SW 1271 (cell line): ENCODE data around the gene MTCH2.

ENCODE experiments used
- DNase-seq, 2 experiments: peaks; one replicate each; lab custom pipeline; 2025; lab: John Stamatoyannopoulos, UW

Gene MTCH2

DNA sequence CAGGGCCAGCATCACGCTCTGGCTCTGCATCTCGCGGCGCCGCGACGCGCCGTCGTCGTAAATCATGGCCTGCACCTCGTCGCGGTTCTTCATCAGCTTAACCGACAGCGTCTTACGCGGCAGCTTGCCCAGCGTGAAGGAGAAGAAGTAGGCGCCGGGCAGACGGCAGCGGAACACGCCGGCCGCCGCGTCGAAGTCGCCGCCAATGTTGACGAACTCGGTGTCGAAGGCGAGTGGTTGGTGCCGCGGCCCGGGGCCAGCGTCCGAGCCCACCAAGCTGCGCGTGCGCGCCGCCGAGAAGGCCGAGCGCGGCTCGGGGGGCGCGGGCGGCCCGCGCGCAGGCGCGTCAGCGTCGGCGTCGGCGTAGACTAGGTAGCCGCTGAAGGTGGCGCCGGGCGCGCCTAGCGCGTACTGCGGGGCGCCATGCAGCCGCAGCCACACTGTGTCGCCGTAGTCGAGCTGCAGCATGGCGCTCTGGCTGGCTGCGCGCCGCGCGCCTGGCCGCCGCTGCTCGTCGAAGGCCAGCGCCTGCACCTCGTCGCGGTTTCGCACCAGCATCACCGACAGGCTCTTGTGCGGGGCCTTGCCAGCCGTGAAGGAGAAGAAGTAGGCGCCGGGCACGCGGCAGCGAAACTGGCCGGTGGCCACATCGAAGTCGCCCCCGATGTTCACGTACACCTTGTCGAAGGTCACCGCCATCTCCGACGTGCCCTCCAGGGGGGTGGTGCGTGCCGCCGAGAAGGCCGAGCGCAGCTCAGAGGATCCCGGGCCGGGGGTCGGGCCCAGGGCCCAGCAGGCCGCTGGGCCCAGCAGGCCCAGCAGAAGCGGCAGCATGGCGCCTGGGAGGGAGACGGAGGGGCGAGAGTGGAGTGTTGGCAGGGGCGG, 52.1 kb downstream of the MTCH2 start:
- no peak for DNase-seq

GRCh38 chr11:47589584-47589976, 52.8 kb downstream of the MTCH2 start:
- DNase-seq = no peak

DNA sequence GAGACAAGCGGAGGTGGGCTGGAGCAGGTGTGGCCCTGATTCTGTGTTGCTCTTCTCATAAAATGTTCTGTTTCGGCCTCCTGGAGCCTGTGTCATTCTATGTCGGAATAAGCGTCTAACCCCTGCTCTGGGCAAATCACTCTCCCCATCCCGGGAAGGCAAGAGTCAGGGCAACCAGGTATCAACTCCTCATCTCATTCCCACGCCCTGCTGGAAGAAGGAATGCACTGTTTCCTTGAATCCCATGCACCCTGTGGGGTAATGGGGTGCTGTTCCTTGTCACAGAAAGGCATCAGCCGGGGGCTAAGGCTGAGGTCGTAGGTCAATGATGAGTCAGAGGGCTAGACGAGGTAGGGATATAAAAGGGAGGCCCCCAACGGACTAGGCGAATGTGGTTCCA, 53.2 kb downstream of the MTCH2 start:
- no peak for DNase-seq

DNA sequence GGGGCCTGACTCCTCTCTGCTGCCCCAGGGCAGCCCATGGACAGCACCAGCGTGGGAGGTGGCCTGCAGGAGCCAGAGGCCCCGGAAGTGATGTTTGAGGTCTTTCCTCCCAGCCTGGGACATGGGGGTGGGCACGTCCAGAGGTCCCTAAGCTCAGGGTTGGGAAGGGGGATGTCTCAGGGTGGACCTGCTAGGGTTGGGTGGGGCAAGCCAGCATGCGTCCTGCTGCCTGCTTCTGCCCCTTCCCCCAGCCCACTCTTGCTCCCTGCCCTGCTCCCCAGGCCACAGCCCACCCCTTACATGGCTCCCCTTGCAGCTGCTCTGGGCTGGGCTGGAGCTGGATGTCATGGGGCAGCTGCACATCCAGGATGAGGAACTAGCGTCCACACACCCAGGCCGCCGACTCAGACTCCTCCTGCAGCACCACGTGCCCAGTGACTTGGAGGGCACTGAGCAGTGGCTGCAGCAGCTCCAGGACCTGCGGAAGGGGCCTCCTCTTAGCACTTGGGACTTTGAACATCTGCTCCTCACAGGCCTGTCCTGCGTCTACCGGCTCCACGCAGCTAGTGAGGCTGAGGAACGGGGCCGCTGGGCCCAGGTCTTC, 54.5 kb downstream of the MTCH2 start:
- no peak for DNase-seq

DNA sequence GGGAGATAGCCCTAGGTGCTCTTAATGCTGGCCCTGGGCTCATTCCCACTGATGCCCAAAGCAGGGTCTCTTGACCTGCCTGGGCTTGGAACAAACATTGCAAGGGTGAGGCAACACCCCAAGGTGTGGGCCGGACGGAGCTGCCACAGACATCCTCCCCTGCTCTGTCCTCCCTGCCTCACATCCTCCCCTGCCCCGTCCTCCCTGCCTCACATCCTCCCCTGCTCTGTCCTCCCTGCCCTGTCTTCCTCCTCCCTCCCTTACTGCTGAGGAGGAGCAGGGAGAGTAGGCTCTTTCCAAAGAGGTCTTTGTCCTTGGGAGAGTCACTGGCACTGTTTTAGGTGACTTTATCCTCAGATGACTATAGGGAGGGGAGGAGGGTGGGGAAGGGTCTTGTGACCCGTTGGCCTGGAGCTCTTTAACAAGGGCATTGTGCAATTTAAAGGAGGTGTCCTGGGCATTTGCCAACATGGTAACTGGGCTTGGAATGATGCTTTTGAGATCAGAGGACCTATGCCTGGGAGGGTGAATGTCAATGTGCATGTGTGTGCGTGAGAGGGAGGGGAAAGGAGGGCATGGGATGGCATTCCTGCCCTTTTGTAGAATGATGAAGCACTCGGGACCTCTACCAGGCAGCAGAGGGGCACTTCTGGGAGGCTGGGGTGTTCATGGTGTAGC, 55.2 kb downstream of the MTCH2 start:
- DNase-seq = no peak

- no peak for DNase-seq
Measured at GRCh38 chr11:47586098-47586855, 56.1 kb downstream of the MTCH2 start, which contains the start of gene FAM180B. Gene FAM180B (plus strand): TSS chr11:47586678. CDS start chr11:47586769, 91 bp downstream.

DNA sequence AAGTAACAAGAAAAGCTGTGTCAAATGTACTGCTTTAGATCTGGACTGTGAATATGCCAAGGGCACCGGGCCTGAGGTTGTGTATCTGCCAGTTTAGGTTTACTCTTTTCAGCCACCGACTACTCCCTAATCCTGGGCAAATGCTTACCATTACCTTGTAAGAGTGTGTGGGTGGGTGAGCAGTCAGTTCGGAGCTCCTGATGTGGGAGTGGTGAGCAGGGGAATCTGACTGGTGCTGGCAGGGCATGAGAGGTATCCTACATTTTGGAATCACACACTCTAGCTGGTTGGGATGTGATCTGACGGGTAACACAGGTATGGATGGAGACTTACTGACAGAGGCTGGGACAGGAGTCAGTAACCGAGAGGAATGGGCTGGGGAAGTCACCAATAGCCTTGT, 58.5 kb downstream of the MTCH2 start:
- DNase-seq = no peak

DNA sequence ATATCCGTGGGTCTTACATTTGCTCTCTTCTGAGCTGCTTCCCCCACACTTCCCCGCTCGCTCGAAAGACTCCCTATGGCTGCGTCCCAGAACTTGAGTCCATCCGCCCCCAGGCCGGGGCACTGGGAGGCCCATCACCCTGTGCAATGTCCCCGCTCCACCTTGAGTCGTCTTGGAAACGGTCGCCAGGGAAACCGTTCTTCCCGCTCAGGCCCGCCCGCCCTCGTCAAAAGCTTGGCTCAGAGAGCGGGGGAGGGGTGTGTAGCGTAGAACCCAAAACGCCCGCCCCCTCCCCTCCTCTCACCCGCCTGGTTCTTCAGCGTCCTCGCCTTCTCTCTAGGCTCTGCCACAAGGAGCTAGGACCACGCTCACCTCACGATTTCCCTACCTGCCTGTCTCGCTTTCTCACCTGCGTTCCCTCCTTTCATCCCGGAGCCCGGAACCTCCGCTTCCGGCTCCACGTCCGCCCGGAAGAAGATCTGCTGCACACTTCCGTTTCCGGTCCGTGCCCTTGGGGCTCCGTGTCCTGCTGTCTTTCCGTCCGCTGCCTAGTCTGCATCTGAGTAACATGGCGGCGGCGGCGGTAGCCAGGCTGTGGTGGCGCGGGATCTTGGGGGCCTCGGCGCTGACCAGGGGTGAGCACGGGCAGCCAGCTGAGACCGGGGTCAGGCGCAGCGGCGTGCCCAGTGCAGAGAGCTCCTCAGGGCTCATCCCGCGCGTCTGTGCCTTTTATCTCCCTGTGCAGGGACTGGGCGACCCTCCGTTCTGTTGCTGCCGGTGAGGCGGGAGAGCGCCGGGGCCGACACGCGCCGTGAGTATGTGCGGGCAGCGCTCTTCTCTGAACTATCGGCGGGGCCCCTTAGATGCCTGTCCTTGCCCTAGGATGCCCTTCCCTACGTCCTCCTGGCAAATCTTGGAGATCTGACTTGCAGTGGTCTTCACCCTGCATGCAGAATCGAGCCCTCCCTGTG, 63.5 kb downstream of the MTCH2 start, which contains the start of the genes KBTBD4 and NDUFS3:
Gene KBTBD4 (minus strand): TSS at position 447 of the 971 bp plus-strand sequence. CDS start 19 bp downstream, at position 428.
Gene NDUFS3 (plus strand): TSS at position 551 of the 971 bp plus-strand sequence. CDS start 18 bp downstream, at position 569.
- peak; percentile 62 to 86 for DNase-seq

GRCh38 chr11:47577460-47578041, 64.8 kb downstream of the MTCH2 start:
- no peak for DNase-seq

- no peak for DNase-seq
Measured at GRCh38 chr11:47573321-47573720, 69.0 kb downstream of the MTCH2 start.

DNA sequence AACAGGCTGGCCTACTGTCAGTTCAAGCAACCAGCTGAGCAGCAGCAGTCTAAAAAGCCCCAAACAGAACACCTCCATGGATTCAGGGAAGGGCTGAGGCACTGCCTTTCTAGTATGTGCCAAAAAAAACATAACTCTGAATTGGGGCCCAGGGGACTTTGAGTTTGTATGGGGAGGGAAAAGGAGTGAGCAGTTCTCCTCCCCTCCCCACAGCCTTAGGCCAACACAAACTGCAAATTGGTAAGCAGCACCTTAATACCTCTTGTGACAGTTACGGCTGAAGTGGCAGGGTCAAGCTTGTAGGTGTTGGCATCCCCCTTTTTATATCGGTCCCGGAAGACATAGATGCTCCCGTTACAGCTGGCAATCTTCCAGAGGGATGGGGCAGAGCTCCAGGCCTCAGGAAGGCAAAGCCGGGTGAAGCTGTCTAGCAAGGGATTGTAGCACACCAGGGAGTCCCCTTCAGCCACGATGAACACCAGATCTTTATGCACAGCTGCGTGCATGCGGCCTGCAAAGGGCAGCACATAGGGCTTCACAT, 69.6 kb downstream of the MTCH2 start:
- DNase-seq = no peak

GRCh38 chr11:47571895-47572294, 70.5 kb downstream of the MTCH2 start:
- no peak for DNase-seq

DNA sequence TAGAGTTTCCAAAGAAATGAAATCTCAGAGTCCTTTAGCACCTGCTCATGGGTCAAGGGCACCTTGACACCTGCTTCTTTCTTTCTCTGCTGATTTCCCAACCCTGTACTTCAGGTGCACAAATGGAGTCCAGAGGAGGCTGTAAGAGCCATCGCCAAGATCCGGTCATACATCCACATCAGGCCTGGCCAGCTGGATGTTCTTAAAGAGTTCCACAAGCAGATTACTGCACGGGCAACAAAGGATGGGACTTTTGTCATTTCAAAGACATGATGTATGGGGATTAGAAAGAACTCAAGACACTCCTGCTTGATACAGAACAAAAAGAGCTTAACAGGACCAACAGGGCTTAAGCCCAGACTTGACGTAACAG, 71.0 kb downstream of the MTCH2 start:
- no peak for DNase-seq

GRCh38 chr11:47570651-47571356, 71.6 kb downstream of the MTCH2 start:
- DNase-seq = no peak

- DNase-seq = no peak
Measured at GRCh38 chr11:47569646-47570045, 72.7 kb downstream of the MTCH2 start.
